IMR-90 (cell line): Measurements from ENCODE around the gene EDIL3. TPM values are rescaled to one million over a fixed set of nuclear protein-coding genes. Genes with fewer than 3 reads are reported as not detected.

Source experiments
- ATAC-seq: fragments of 200-7000 bp; cut with Tn5 transposase; 2 replicates; pipeline ENCODE4 v1.9.1; 2020; ENCODE audit warnings: low read depth, mild to moderate bottlenecking, moderate library complexity
- BruUV-seq: library from RNA; stranded (reverse); fragments of 400-500 nt; replicated peaks from 2 replicates; lab custom pipeline; 2021; lab: Mats Ljungman, UMichigan
- CTCF ChIA-PET: fragments of 300-600 bp; formaldehyde crosslinking; extraction: SDS; loops from one replicate; lab custom pipeline; 2021; ENCODE audit warnings: antibody characterized with exemption; lab: Yijun Ruan, JAX
- POLR2A ChIA-PET: fragments of 300-600 bp; sonication (Branson Sonifier 250); formaldehyde crosslinking; loops from one replicate; lab custom pipeline; 2022; ENCODE audit warnings: antibody characterized with exemption; ENCODE audit not compliant: unreplicated experiment; lab: Charles Lee
- DNase-seq: peaks from one replicate; pipeline ENCODE4 v3.0.0; 2013
- H2AFZ ChIP-seq: replicated peaks from 2 replicates; pipeline ENCODE3; 2013; ENCODE audit warnings: low read length, mild to moderate bottlenecking; ENCODE audit not compliant: poor library complexity
- H2AK5ac ChIP-seq: 2 replicates; pipeline ENCODE4 v1.6.1; 2013; ENCODE audit warnings: low read depth, low read length, inconsistent platforms
- H2AK9ac ChIP-seq: replicated peaks from 2 replicates; pipeline ENCODE3; 2013; ENCODE audit warnings: mild to moderate bottlenecking, low read depth, low read length, moderate library complexity; ENCODE audit not compliant: poor library complexity
- H2BK120ac ChIP-seq: 2 replicates; pipeline ENCODE4 v1.6.1; 2013; ENCODE audit warnings: low read depth, low read length, inconsistent platforms
- H2BK15ac ChIP-seq: 3 replicates; pipeline ENCODE4 v1.6.1; 2013; ENCODE audit warnings: low read depth, low read length, inconsistent platforms
- H2BK20ac ChIP-seq: 2 replicates; pipeline ENCODE4 v1.6.1; 2013; ENCODE audit warnings: low read depth, mild to moderate bottlenecking, inconsistent platforms, low read length, moderate library complexity
- H2BK5ac ChIP-seq: 2 replicates; pipeline ENCODE4 v1.6.1; 2013; ENCODE audit warnings: mild to moderate bottlenecking, low read depth, low read length, inconsistent platforms; ENCODE audit not compliant: poor library complexity, severe bottlenecking
- H3K14ac ChIP-seq: replicated peaks from 2 replicates; pipeline ENCODE4 v1.6.1; 2013; ENCODE audit warnings: low read depth, low read length, inconsistent platforms
- H3K18ac ChIP-seq: 2 replicates; pipeline ENCODE4 v1.6.1; 2013; ENCODE audit warnings: low read depth, low read length, control low read depth
- H3K23ac ChIP-seq: 2 replicates; pipeline ENCODE4 v1.6.1; 2013; ENCODE audit warnings: low read depth, low read length, inconsistent platforms
- H3K27ac ChIP-seq: 2 replicates; pipeline ENCODE4 v1.5.1; 2013; ENCODE audit warnings: mild to moderate bottlenecking, control low read depth, low read length; ENCODE audit not compliant: insufficient read depth
- H3K27me3 ChIP-seq: 2 replicates; pipeline ENCODE4 v1.6.1; 2013; ENCODE audit warnings: low read length; ENCODE audit not compliant: control insufficient read depth, insufficient read depth
- H3K36me3 ChIP-seq: 2 replicates; pipeline ENCODE4 v1.6.1; 2013; ENCODE audit warnings: low read length, mixed read lengths; ENCODE audit not compliant: control insufficient read depth, insufficient read depth
- H3K4ac ChIP-seq: 2 replicates; pipeline ENCODE4 v1.6.1; 2013; ENCODE audit warnings: low read depth, low read length, inconsistent platforms
- H3K4me1 ChIP-seq: 2 replicates; pipeline ENCODE4 v1.6.1; 2013; ENCODE audit warnings: low read length, mixed read lengths; ENCODE audit not compliant: control insufficient read depth, insufficient read depth
- H3K4me2 ChIP-seq: 2 replicates; pipeline ENCODE4 v1.6.1; 2013; ENCODE audit warnings: low read depth, mild to moderate bottlenecking, control low read depth, low read length, moderate library complexity
- H3K4me3 ChIP-seq: 2 replicates; pipeline ENCODE4 v1.5.1; 2013; ENCODE audit warnings: low read depth, mild to moderate bottlenecking, control low read depth, low read length, moderate library complexity; ENCODE audit not compliant: insufficient read depth
- H3K56ac ChIP-seq: 2 replicates; pipeline ENCODE4 v1.6.1; 2013; ENCODE audit warnings: low read length, inconsistent platforms; ENCODE audit not compliant: insufficient read depth; ENCODE audit errors: extremely low read depth
- H3K79me1 ChIP-seq, 2 experiments: 2 replicates each; pipeline ENCODE4 v1.6.1; 2013; ENCODE audit warnings: low read length in 2 of 2, inconsistent platforms in 1 of 2, low read depth in 1 of 2
- H3K9ac ChIP-seq: 2 replicates; pipeline ENCODE4 v1.6.1; 2013; ENCODE audit warnings: low read depth, low read length, control low read depth
- H3K9me1 ChIP-seq: 2 replicates; pipeline ENCODE4 v1.6.1; 2013; ENCODE audit warnings: low read length, inconsistent platforms; ENCODE audit not compliant: insufficient read depth
- H3K9me3 ChIP-seq: 2 replicates; pipeline ENCODE4 v1.6.1; 2013; ENCODE audit warnings: low read length; ENCODE audit not compliant: control insufficient read depth, insufficient read depth
- H4K20me1 ChIP-seq: 2 replicates; pipeline ENCODE4 v1.6.1; 2013; ENCODE audit warnings: low read length, inconsistent platforms; ENCODE audit not compliant: insufficient read depth
- H4K5ac ChIP-seq: 2 replicates; pipeline ENCODE4 v1.6.1; 2013; ENCODE audit warnings: mild to moderate bottlenecking, low read depth, low read length, control low read depth
- H4K8ac ChIP-seq, 2 experiments: 2 replicates each; pipeline ENCODE4 v1.6.1; 2013; ENCODE audit warnings: low read depth in 2 of 2, low read length in 2 of 2, control low read depth in 1 of 2, inconsistent platforms in 1 of 2
- H4K91ac ChIP-seq: 2 replicates; pipeline ENCODE4 v1.6.1; 2013; ENCODE audit warnings: low read depth, low read length, inconsistent platforms; ENCODE audit not compliant: insufficient read depth
- BHLHE40 ChIP-seq: fragments of 150-350 bp; IDR thresholded peaks from 2 replicates; pipeline ENCODE4 v1.6.1; 2016; ENCODE audit warnings: mild to moderate bottlenecking, low read depth, low read length
- CEBPB ChIP-seq: IDR thresholded peaks from 2 replicates; pipeline ENCODE4 v1.6.1; 2012; ENCODE audit warnings: low read depth, low read length, improper control_type of control experiment
- FOS ChIP-seq: fragments of 150-350 bp; IDR thresholded peaks from 2 replicates; pipeline ENCODE4 v1.6.1; 2016; ENCODE audit warnings: low read depth, low read length
- MAFK ChIP-seq: IDR thresholded peaks from 2 replicates; pipeline ENCODE4 v1.6.1; 2012; ENCODE audit warnings: low read depth, low read length, improper control_type of control experiment
- MAZ ChIP-seq: IDR thresholded peaks from 2 replicates; pipeline ENCODE4 v1.6.1; 2012; ENCODE audit warnings: low read depth, mild to moderate bottlenecking, low read length, improper control_type of control experiment, moderate library complexity, borderline replicate concordance
- MXI1 ChIP-seq: IDR thresholded peaks from 2 replicates; pipeline ENCODE4 v1.6.1; 2012; ENCODE audit warnings: low read depth, mild to moderate bottlenecking, low read length, moderate library complexity, borderline replicate concordance
- NFE2L2 ChIP-seq: fragments of 150-350 bp; IDR thresholded peaks from 2 replicates; pipeline ENCODE4 v1.6.1; 2016; ENCODE audit warnings: low read depth, mild to moderate bottlenecking, low read length
- POLR2A ChIP-seq: IDR thresholded peaks from 2 replicates; pipeline ENCODE4 v1.6.1; 2012; ENCODE audit warnings: mild to moderate bottlenecking, low read depth, low read length
- RAD21 ChIP-seq: IDR thresholded peaks from 2 replicates; pipeline ENCODE4 v1.6.1; 2012; ENCODE audit warnings: low read length, improper control_type of control experiment
- RCOR1 ChIP-seq: IDR thresholded peaks from 2 replicates; pipeline ENCODE4 v1.6.1; 2012; ENCODE audit warnings: mild to moderate bottlenecking, low read length, improper control_type of control experiment; ENCODE audit not compliant: insufficient replicate concordance
- RFX5 ChIP-seq: IDR thresholded peaks from 2 replicates; pipeline ENCODE4 v1.8.0; 2012; ENCODE audit warnings: low read depth, mild to moderate bottlenecking, low read length, moderate library complexity
- SMC3 ChIP-seq: fragments of 150-350 bp; IDR thresholded peaks from 2 replicates; pipeline ENCODE4 v1.6.1; 2016; ENCODE audit warnings: low read depth, mild to moderate bottlenecking, antibody characterized with exemption, low read length, moderate library complexity
- WGBS, 2 experiments: methylation state at CpG; one replicate each; pipeline versions ENCODE4 v1.1.5 to v1.1.7; 2013; ENCODE audit warnings: missing lambda C conversion rate in 2 of 2; ENCODE audit not compliant: insufficient read length in 1 of 2; ENCODE audit errors: extremely low coverage in 2 of 2; 5-methylcytosine and 5-hydroxymethylcytosine counted together
- dilution Hi-C: fragments of 300-500 bp; cut with HindIII; formaldehyde crosslinking; loops from one replicate; pipeline ENCODE4 v1.14.3; 2018; ENCODE audit warnings: low sequenced_read_pairs; ENCODE audit not compliant: unreplicated experiment
- in situ Hi-C: fragments of 300-500 bp; cut with MboI; formaldehyde crosslinking; loops from 3 replicates; pipeline ENCODE4 v1.14.3; 2019; ENCODE audit warnings: low sequenced_read_pairs, inconsistent platforms, mixed read lengths
- intact Hi-C: fragments of 100-400 bp; cut with micrococcal nuclease; formaldehyde crosslinking; loops from 2 replicates; pipeline ENCODE4 v1.10.0; 2022
- polyA plus RNA-seq, 3 experiments: library from polyadenylated mRNA; depleted of rRNA; stranded (reverse); fragments of >200 nt; gene quantifications; 2 replicates each; pipeline ENCODE4 v1.2.3, GENCODE V29; 2012; ENCODE audit warnings: low replicate concordance in 1 of 3
- total RNA-seq: library from RNA; depleted of rRNA; stranded (reverse); fragments of >200 nt; gene quantifications from 2 replicates; pipeline ENCODE4 v1.2.3, GENCODE V29; 2012
- TF ChIP-seq, protein P1 (sequence below): fragments of 150-350 bp; IDR thresholded peaks from 2 replicates; pipeline ENCODE4 v1.6.1; 2017; ENCODE audit warnings: mild to moderate bottlenecking, antibody characterized with exemption, low read length, low read depth
- TF ChIP-seq, protein P2 (sequence below): fragments of 150-350 bp; IDR thresholded peaks from 2 replicates; pipeline ENCODE4 v1.6.1; 2016; ENCODE audit warnings: low read depth, mild to moderate bottlenecking, low read length, moderate library complexity, borderline replicate concordance

The EDIL3 gene
- total and polyA plus RNA-seq, 2 of the 4 experiments (the other 2 are of a cell fraction) = 55.5 to 82.8 TPM

GRCh38 chr5:84118551-84118950 is 266.1 kb downstream of the EDIL3 start:
- no peak overlapping the region for H3K27ac ChIP-seq
- no peak overlapping the region for H2AK5ac ChIP-seq
- ChIA-PET POLR2A (interaction anchor here (0.7 kb wide), 1 partner anchor 863 kb away, joined by 31 read pairs; no protein-coding TSS in a partner anchor), CTCF (no interaction called here)
- no peak overlapping the region for H4K5ac ChIP-seq
- no peak for ATAC-seq
- H3K14ac ChIP-seq = no peak overlapping the region
- no peaks in the 10 kb centered on the region for H3K9me3 ChIP-seq
- no peak overlapping the region for H2AK9ac ChIP-seq
- H3K56ac ChIP-seq = no peak overlapping the region
- H2AFZ ChIP-seq = no peak overlapping the region
- no TSS peak for BruUV-seq
- no peaks in the 10 kb centered on the region; the same call in 1 of the 2 replicates for H3K36me3 ChIP-seq
- WGBS, 2 experiments = no CpG with 5 or more reads among the region's 2 CpGs
- H2BK5ac ChIP-seq = no peak overlapping the region
- H3K9ac ChIP-seq = no peak overlapping the region
- no peaks in the 10 kb centered on the region for H3K9me1 ChIP-seq
- H3K79me1 ChIP-seq = peaks cover 0 to 3% of the 10 kb centered on the region in 2 experiments; a peak in 1 of 4 replicates
- H3K4me1 ChIP-seq = peaks cover 3% of the 10 kb centered on the region; the same call in 1 of the 2 replicates
- dilution Hi-C loops = no loop called here
- no peak overlapping the region for H2BK15ac ChIP-seq
- H3K18ac ChIP-seq = no peak overlapping the region
- H2BK20ac ChIP-seq = no peak overlapping the region
- intact Hi-C loops = no loop called here
- no peak overlapping the region for H3K4me3 ChIP-seq
- no peaks in the 10 kb centered on the region for H3K27me3 ChIP-seq
- H4K91ac ChIP-seq = no peak overlapping the region
- no peak overlapping the region for H4K8ac ChIP-seq
- DNase-seq = no peak
- TF ChIP-seq RCOR1 = no peak
- TF ChIP-seq SMC3 = no peak
- TF ChIP-seq, protein P1, sequence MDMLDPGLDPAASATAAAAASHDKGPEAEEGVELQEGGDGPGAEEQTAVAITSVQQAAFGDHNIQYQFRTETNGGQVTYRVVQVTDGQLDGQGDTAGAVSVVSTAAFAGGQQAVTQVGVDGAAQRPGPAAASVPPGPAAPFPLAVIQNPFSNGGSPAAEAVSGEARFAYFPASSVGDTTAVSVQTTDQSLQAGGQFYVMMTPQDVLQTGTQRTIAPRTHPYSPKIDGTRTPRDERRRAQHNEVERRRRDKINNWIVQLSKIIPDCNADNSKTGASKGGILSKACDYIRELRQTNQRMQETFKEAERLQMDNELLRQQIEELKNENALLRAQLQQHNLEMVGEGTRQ = no peak
- TF ChIP-seq NFE2L2 = no peak
- TF ChIP-seq CEBPB = no peak
- TF ChIP-seq POLR2A = no peak
- no peak for TF ChIP-seq FOS
- no peak for TF ChIP-seq RFX5
- TF ChIP-seq BHLHE40 = no peak
- no peak for TF ChIP-seq RAD21
- no peak for TF ChIP-seq MAFK
- no peak for TF ChIP-seq MAZ
- TF ChIP-seq, protein P2, sequence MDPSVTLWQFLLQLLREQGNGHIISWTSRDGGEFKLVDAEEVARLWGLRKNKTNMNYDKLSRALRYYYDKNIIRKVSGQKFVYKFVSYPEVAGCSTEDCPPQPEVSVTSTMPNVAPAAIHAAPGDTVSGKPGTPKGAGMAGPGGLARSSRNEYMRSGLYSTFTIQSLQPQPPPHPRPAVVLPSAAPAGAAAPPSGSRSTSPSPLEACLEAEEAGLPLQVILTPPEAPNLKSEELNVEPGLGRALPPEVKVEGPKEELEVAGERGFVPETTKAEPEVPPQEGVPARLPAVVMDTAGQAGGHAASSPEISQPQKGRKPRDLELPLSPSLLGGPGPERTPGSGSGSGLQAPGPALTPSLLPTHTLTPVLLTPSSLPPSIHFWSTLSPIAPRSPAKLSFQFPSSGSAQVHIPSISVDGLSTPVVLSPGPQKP = no peak
- TF ChIP-seq MXI1 = no peak
- H4K20me1 ChIP-seq = no peaks in the 10 kb centered on the region
- H2BK120ac ChIP-seq = no peak overlapping the region
- in situ Hi-C loops = no loop called here
- H3K23ac ChIP-seq = no peak overlapping the region
- H3K4me2 ChIP-seq = no peak overlapping the region
- no peak overlapping the region for H3K4ac ChIP-seq
